Measurements from ENCODE around the gene PLPPR5.

The PLPPR5 gene

GRCh38 chr1:98923667-98924066 lies 81.0 kb downstream of the PLPPR5 start:
- H3K4me3 ChIP-seq (ENCODE audit: control insufficient read depth, low read depth, low read length) = no peak overlapping the region
- TF ChIP-seq CTCF (IDR thresholded peaks at IDR 0.05; ENCODE audit: control insufficient read depth, insufficient read depth, low read depth, low read length, missing control alignments) = no peak
- no peak for DNase-seq (ENCODE audit: low read depth)

GRCh38 chr1:98921817-98922216 lies 82.8 kb downstream of the PLPPR5 start:
- TF ChIP-seq CTCF (IDR thresholded peaks at IDR 0.05; ENCODE audit: control insufficient read depth, insufficient read depth, low read depth, low read length, missing control alignments) = no peak

GRCh38 chr1:98920441-98921110 lies 84.1 kb downstream of the PLPPR5 start:
- H3K4me3 ChIP-seq (ENCODE audit: control insufficient read depth, low read depth, low read length) = no peak overlapping the region
- peak; percentile 54 for DNase-seq (ENCODE audit: low read depth)
- TF ChIP-seq CTCF (IDR thresholded peaks at IDR 0.05; ENCODE audit: control insufficient read depth, insufficient read depth, low read depth, low read length, missing control alignments) = no peak

More at GRCh38 chr1:98921817-98922216, 82.8 kb downstream of the PLPPR5 start:
- no peak for DNase-seq (ENCODE audit: low read depth)
- H3K4me3 ChIP-seq (ENCODE audit: control insufficient read depth, low read depth, low read length) = no peak overlapping the region

GRCh38 chr1:98919652-98920051 lies 85.0 kb downstream of the PLPPR5 start:
- no peak for TF ChIP-seq CTCF (IDR thresholded peaks at IDR 0.05; ENCODE audit: control insufficient read depth, insufficient read depth, low read depth, low read length, missing control alignments)
- H3K4me3 ChIP-seq (ENCODE audit: control insufficient read depth, low read depth, low read length) = no peak overlapping the region
- DNase-seq (ENCODE audit: low read depth) = no peak

GRCh38 chr1:98919211-98919610 lies 85.5 kb downstream of the PLPPR5 start:
- TF ChIP-seq CTCF (IDR thresholded peaks at IDR 0.05; ENCODE audit: control insufficient read depth, insufficient read depth, low read depth, low read length, missing control alignments) = no peak
- no peak overlapping the region for H3K4me3 ChIP-seq (ENCODE audit: control insufficient read depth, low read depth, low read length)
- peak; percentile 25 for DNase-seq (ENCODE audit: low read depth)

GRCh38 chr1:98914547-98914946 lies 90.1 kb downstream of the PLPPR5 start:
- no peak overlapping the region for H3K4me3 ChIP-seq (ENCODE audit: control insufficient read depth, low read depth, low read length)
- no peak for TF ChIP-seq CTCF (IDR thresholded peaks at IDR 0.05; ENCODE audit: control insufficient read depth, insufficient read depth, low read depth, low read length, missing control alignments)
- no peak for DNase-seq (ENCODE audit: low read depth)

Data from AG09309 (cell line).